ENCODE results near the gene WDR93. TPM values are rescaled to one million over a fixed set of nuclear protein-coding genes. Genes with fewer than 3 reads are reported as not detected.
A peak's percentile ranks its signal among the peaks of the same experiment; 100 is the strongest.

The WDR93 gene
- total and polyA plus RNA-seq, 2 donors from 2014 or later = 1.2 to 2.5 TPM

DNA sequence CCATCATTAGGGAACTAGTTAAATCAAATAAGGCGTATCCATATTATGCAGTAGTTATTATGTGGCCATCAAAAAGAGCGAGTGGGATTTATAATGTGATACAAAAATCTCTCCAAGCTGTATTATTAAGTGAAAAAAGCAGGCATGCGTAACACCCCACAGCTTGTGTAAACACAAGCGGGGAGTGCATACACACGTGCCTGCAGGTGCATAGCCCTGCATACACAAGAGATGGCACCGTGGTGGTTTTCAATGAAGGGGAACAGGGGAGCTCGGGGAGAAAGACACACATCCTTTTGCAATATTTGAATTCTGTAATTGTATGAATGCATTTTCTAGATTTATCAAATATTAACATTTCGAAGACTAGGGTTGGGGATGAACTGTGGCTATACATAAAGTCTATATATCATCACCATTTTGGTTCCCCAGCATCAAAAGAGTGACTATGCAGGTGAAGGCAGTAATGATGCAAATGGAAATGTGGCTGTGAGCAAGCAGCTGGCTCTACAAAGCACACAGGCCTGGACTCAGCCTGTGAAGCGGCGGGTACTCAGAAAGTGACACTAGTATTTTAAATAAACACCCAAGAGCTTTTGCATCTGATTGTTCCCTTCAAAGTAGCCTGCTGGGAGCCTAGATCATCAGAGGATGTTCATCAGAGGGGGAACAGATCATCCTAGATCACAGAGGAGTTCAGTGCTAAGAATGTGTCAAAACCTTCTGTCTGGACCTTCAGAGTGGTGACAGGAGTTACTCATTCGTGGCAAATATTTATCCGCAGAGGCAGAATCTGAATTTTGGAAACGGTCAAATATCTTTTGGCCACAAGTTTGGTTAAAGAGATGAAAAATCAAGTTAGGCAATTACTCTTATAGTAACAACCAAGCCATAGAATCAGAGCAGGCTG lies 25.9 kb upstream of the WDR93 start:
- TF ChIP-seq, protein P1, sequence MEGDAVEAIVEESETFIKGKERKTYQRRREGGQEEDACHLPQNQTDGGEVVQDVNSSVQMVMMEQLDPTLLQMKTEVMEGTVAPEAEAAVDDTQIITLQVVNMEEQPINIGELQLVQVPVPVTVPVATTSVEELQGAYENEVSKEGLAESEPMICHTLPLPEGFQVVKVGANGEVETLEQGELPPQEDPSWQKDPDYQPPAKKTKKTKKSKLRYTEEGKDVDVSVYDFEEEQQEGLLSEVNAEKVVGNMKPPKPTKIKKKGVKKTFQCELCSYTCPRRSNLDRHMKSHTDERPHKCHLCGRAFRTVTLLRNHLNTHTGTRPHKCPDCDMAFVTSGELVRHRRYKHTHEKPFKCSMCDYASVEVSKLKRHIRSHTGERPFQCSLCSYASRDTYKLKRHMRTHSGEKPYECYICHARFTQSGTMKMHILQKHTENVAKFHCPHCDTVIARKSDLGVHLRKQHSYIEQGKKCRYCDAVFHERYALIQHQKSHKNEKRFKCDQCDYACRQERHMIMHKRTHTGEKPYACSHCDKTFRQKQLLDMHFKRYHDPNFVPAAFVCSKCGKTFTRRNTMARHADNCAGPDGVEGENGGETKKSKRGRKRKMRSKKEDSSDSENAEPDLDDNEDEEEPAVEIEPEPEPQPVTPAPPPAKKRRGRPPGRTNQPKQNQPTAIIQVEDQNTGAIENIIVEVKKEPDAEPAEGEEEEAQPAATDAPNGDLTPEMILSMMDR (IDR thresholded peaks at IDR 0.05; ENCODE audit: borderline replicate concordance, extremely low read depth, insufficient read depth) = no peak
- H3K9ac ChIP-seq (ENCODE audit: low read length in 3 of 3) = no peak overlapping the region
- H3K27me3 ChIP-seq (ENCODE audit: control insufficient read depth, insufficient read depth, low read length) = no peaks in the 10 kb centered on the region
- peaks cover 0 to 4% (median 0%) of the 10 kb centered on the region in 3 donors for H3K4me1 ChIP-seq (ENCODE audit: control insufficient read depth in 2 of 3, insufficient read depth in 2 of 3, low read depth in 1 of 3, low read length in 3 of 3)
- H3K27ac ChIP-seq (ENCODE audit: low read depth in 2 of 2, low read length in 2 of 2) = no peak overlapping the region
- FAIRE-seq (no peak), DNase-seq (no peak)
- no peaks in the 10 kb centered on the region for H3K36me3 ChIP-seq (ENCODE audit: control insufficient read depth in 2 of 3, insufficient read depth in 3 of 3, low read length in 3 of 3)
- H3K9me3 ChIP-seq (ENCODE audit: control insufficient read depth in 2 of 3, insufficient read depth in 1 of 3, low read length in 3 of 3) = no peaks in the 10 kb centered on the region
- H3K4me3 ChIP-seq (ENCODE audit: low read length in 3 of 3) = peak overlapping the region in 2 of 3 donors; percentile 29
- intact Hi-C loops (cut with DNase I) = no loop called here

DNA sequence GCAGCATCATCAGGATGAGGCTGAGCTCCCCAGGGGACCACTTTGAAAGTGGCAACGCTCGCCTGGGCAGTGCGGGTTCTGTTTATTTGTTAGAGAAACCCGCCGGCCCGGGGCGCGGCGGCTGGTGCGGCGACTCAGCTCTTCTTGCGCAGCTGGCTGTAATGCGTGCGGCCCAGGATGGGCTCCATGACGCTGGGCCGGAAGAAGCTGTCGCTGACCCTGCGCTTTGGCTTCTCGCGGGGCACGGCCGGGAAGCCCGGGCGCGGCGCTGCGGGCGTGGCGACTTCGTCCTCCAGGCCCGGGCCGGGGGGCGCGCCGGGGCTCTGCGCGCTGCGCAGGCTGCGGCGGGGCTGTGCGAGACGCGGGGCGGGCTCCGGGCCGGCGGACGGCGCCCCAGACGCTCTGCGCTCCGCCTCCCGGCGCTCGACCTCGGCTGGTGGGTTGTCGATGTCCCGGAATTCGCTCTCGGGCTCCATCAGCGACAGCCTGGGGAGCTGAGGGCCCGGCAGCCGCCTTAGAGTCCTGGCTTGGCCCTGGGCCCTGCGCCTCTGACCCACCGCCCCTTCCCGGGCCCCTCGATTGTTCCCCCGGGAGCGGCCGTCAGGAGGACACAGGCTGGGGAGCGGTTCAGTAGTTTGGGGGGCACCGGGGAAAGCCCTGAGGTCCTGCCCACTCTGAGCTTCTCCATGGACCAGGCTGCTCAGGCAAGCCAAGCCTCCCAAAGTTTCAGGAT lies 25.0 kb upstream of the WDR93 start:
- H3K36me3 ChIP-seq (ENCODE audit: control insufficient read depth in 2 of 3, insufficient read depth in 3 of 3, low read length in 3 of 3) = no peaks in the 10 kb centered on the region
- H3K4me3 ChIP-seq (ENCODE audit: low read length in 3 of 3) = peak overlapping the region in 2 of 3 donors; percentile 29
- TF ChIP-seq, protein P1 (IDR thresholded peaks at IDR 0.05; ENCODE audit: borderline replicate concordance, extremely low read depth, insufficient read depth) = no peak
- peaks cover 0 to 4% (median 0%) of the 10 kb centered on the region in 3 donors for H3K4me1 ChIP-seq (ENCODE audit: control insufficient read depth in 2 of 3, insufficient read depth in 2 of 3, low read depth in 1 of 3, low read length in 3 of 3)
- intact Hi-C loops (cut with DNase I) = no loop called here
- no peaks in the 10 kb centered on the region for H3K27me3 ChIP-seq (ENCODE audit: control insufficient read depth, insufficient read depth, low read length)
- H3K9ac ChIP-seq (ENCODE audit: low read length in 3 of 3) = peak overlapping the region in 1 of 3 donors; percentile 34
- no peaks in the 10 kb centered on the region for H3K9me3 ChIP-seq (ENCODE audit: control insufficient read depth in 2 of 3, insufficient read depth in 1 of 3, low read length in 3 of 3)
- DNase-seq (peak; percentile 64 to 86 (median 73)), FAIRE-seq (no peak)
- H3K27ac ChIP-seq (ENCODE audit: low read depth in 2 of 2, low read length in 2 of 2) = peak overlapping the region; percentile 57 to 65

DNA sequence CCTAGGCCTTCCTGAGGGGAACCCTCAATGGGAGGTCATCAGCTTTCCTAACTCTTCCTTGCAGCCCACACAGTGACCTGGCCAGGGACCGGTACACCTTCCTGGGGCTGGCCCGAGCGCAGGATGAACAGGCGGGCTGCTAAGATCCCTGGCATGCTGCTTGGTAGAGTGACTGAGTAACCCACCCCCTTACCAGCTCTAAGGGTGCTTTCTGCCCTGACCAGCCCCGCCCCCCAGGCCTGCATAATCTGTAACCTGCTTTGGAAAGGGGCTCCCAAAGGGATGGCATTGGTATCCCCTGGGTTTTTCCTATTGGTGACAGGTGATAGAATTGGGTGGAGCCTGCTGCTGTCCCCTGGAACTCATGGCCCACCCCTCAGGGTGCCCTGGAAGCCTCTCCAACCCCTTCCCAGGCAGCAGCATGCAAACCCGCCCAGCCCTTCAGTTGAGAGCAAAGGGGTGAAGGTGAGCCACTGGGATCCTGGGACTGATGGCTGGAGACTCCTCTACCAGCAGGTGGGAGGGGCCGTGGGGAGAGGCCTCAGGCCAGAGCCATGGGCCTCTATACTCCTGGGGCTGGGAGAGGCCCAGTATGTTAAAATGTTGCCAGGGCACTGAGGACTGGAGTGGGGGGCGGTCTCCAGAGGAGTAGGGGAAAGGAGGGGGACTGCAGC lies 24.3 kb upstream of the WDR93 start:
- FAIRE-seq = no peak
- peaks cover 0 to 4% (median 0%) of the 10 kb centered on the region in 3 donors for H3K4me1 ChIP-seq (ENCODE audit: control insufficient read depth in 2 of 3, insufficient read depth in 2 of 3, low read depth in 1 of 3, low read length in 3 of 3)
- H3K9ac ChIP-seq (ENCODE audit: low read length in 3 of 3) = peak overlapping the region in 1 of 3 donors; percentile 34
- TF ChIP-seq, protein P1 (IDR thresholded peaks at IDR 0.05; ENCODE audit: borderline replicate concordance, extremely low read depth, insufficient read depth) = no peak
- peak in 1 of 5 donors; percentile 59 for DNase-seq
- peak overlapping the region in 1 of 2 donors; percentile 57 for H3K27ac ChIP-seq (ENCODE audit: low read depth in 2 of 2, low read length in 2 of 2)
- intact Hi-C loops (cut with DNase I) = no loop called here
- H3K36me3 ChIP-seq (ENCODE audit: control insufficient read depth in 2 of 3, insufficient read depth in 3 of 3, low read length in 3 of 3) = no peaks in the 10 kb centered on the region
- no peaks in the 10 kb centered on the region for H3K9me3 ChIP-seq (ENCODE audit: control insufficient read depth in 2 of 3, insufficient read depth in 1 of 3, low read length in 3 of 3)
- no peaks in the 10 kb centered on the region for H3K27me3 ChIP-seq (ENCODE audit: control insufficient read depth, insufficient read depth, low read length)
- H3K4me3 ChIP-seq (ENCODE audit: low read length in 3 of 3) = no peak overlapping the region
